Measurements from ENCODE around the gene TPPP3. TPM values are rescaled to one million over a fixed set of nuclear protein-coding genes. Genes with fewer than 3 reads are reported as not detected.
"Not testable (repeated sequence)": the region's sequence is repeated elsewhere in the genome, so short reads cannot be mapped to it uniquely, and the experiment has no call there.

TPPP3 gene
- total RNA-seq, 2 donors from 2014 or later = 0.64 to 0.73 TPM

DNA sequence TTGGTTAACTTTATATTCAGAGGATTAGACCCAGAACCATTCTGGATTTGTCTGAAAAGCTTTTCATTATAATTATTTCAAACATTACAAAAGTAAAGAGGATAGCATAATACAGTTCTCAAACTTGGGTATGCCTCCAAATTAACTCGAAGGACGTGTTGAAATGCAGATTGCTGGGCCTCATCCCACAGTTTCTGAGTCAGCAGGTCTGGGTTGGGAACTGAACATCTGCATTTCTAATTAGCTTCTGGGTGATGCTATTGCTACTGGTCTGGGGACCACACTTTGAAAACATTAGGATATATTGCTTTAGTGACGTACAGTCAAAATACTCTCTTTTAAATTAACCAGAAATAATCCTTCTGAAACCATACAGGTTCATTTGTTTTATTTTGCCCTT lies 10.0 kb downstream of the TPPP3 start:
- no peak for TF ChIP-seq CTCF (conservative IDR thresholded peaks at IDR 0.05)
- H3K27ac Mint-ChIP-seq = no peak overlapping the region
- 87 to 88% methylated on average over 2 to 3 of the region's 3 CpGs for WGBS, 2 experiments (ENCODE audit: insufficient coverage in 1 of 2, insufficient read length in 1 of 2)
- H3K9me3 ChIP-seq (ENCODE audit: control insufficient read depth, low read length) = no peaks in the 10 kb centered on the region
- peaks cover 23% of the 10 kb centered on the region for H3K27me3 Mint-ChIP-seq (ENCODE audit: insufficient read depth)
- no peak overlapping the region for H3K4me3 ChIP-seq (ENCODE audit: low read length)
- no peaks in the 10 kb centered on the region for H3K4me1 ChIP-seq (ENCODE audit: control insufficient read depth, insufficient read depth, low read length)
- no peaks in the 10 kb centered on the region for H3K36me3 Mint-ChIP-seq (ENCODE audit: low read depth)
- no peaks in the 10 kb centered on the region for H3K9me3 Mint-ChIP-seq
- H3K36me3 ChIP-seq (ENCODE audit: control insufficient read depth, insufficient read depth, low read length) = no peaks in the 10 kb centered on the region
- H3K4me1 Mint-ChIP-seq = no peaks in the 10 kb centered on the region
- H3K27ac ChIP-seq (ENCODE audit: low read depth, low read length) = no peak overlapping the region
- H3K27me3 ChIP-seq (ENCODE audit: control insufficient read depth, insufficient read depth, low read length, poor library complexity, severe bottlenecking) = no peaks in the 10 kb centered on the region
- no peak for DNase-seq
- H3K4me3 Mint-ChIP-seq = no peak overlapping the region
- H3K9ac ChIP-seq (ENCODE audit: extremely low read depth, low read length, poor library complexity, severe bottlenecking) = no peak overlapping the region

GRCh38 chr16:67378642-67379041 lies 14.7 kb downstream of the TPPP3 start:
- Mint-ChIP-seq H3K9me3 (no peaks in the 10 kb centered on the region), H3K27ac (no peak overlapping the region), H3K4me1 (no peaks in the 10 kb centered on the region), H3K27me3 (ENCODE audit: insufficient read depth) (peaks cover 20% of the 10 kb centered on the region), H3K4me3 (no peak overlapping the region), H3K36me3 (ENCODE audit: low read depth) (no peaks in the 10 kb centered on the region)
- H3K36me3 ChIP-seq (ENCODE audit: control insufficient read depth, insufficient read depth, low read length) = no peaks in the 10 kb centered on the region
- 92% methylated on average over 1 of the region's 1 CpG for WGBS, 2 experiments (ENCODE audit: insufficient coverage in 1 of 2, insufficient read length in 1 of 2)
- H3K4me3 ChIP-seq (ENCODE audit: low read length) = no peak overlapping the region
- no peak for TF ChIP-seq CTCF (conservative IDR thresholded peaks at IDR 0.05)
- no peaks in the 10 kb centered on the region for H3K27me3 ChIP-seq (ENCODE audit: control insufficient read depth, insufficient read depth, low read length, poor library complexity, severe bottlenecking)
- H3K4me1 ChIP-seq (ENCODE audit: control insufficient read depth, insufficient read depth, low read length) = no peaks in the 10 kb centered on the region
- H3K27ac ChIP-seq (ENCODE audit: low read depth, low read length) = no peak overlapping the region
- DNase-seq = no peak
- H3K9me3 ChIP-seq (ENCODE audit: control insufficient read depth, low read length) = no peaks in the 10 kb centered on the region
- no peak overlapping the region for H3K9ac ChIP-seq (ENCODE audit: extremely low read depth, low read length, poor library complexity, severe bottlenecking)

- H3K4me3 Mint-ChIP-seq; H3K9me3 ChIP-seq (ENCODE audit: control insufficient read depth, low read length); H3K27ac Mint-ChIP-seq; DNase-seq; H3K27me3 ChIP-seq (ENCODE audit: control insufficient read depth, insufficient read depth, low read length, poor library complexity, severe bottlenecking); H3K4me1 ChIP-seq (ENCODE audit: control insufficient read depth, insufficient read depth, low read length); H3K4me3 ChIP-seq (ENCODE audit: low read length); H3K4me1 Mint-ChIP-seq; H3K36me3 Mint-ChIP-seq (ENCODE audit: low read depth); H3K9ac ChIP-seq (ENCODE audit: extremely low read depth, low read length, poor library complexity, severe bottlenecking); H3K9me3 Mint-ChIP-seq; H3K36me3 ChIP-seq (ENCODE audit: control insufficient read depth, insufficient read depth, low read length); H3K27ac ChIP-seq (ENCODE audit: low read depth, low read length): not testable (repeated sequence)
- WGBS, 2 experiments (ENCODE audit: insufficient coverage in 1 of 2, insufficient read length in 1 of 2) = 93 to 95% methylated on average over 8 to 9 of the region's 11 CpGs
- peaks cover 15% of the 10 kb centered on the region for H3K27me3 Mint-ChIP-seq (ENCODE audit: insufficient read depth)
These were observed 17.3 kb downstream of the TPPP3 start for GRCh38 chr16:67376012-67376411.

DNA sequence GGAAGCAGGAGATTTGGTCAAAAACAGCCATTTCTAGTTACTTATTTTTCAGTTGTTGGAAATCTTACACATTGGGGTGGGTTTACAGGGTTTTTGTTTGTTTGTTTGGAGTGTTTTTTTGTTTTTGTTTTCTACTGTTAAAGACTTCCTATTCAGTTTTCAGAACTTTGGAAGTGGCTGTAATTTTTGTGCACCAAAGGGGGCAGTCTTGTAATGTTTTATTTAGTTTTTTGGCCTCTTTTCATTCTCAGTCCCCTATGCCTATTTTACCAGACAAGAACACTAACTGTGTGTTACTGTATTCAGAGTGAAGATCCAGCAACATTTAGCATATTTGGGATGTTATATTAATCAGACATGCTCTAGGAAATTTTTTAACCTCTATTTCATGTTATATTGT lies 20.6 kb downstream of the TPPP3 start:
- TF ChIP-seq CTCF (conservative IDR thresholded peaks at IDR 0.05) = peak; percentile 67
- Mint-ChIP-seq H3K27me3 (ENCODE audit: insufficient read depth) (peaks cover 8% of the 10 kb centered on the region), H3K27ac (no peak overlapping the region), H3K9me3 (no peaks in the 10 kb centered on the region), H3K4me3 (no peak overlapping the region), H3K4me1 (no peaks in the 10 kb centered on the region), H3K36me3 (ENCODE audit: low read depth) (no peaks in the 10 kb centered on the region)
- Histone ChIP-seq H3K9me3 (ENCODE audit: control insufficient read depth, low read length) (no peaks in the 10 kb centered on the region), H3K4me3 (ENCODE audit: low read length) (no peak overlapping the region), H3K27ac (ENCODE audit: low read depth, low read length) (no peak overlapping the region), H3K4me1 (ENCODE audit: control insufficient read depth, insufficient read depth, low read length) (no peaks in the 10 kb centered on the region), H3K36me3 (ENCODE audit: control insufficient read depth, insufficient read depth, low read length) (no peaks in the 10 kb centered on the region), H3K9ac (ENCODE audit: extremely low read depth, low read length, poor library complexity, severe bottlenecking) (no peak overlapping the region), H3K27me3 (ENCODE audit: control insufficient read depth, insufficient read depth, low read length, poor library complexity, severe bottlenecking) (peaks cover 22% of the 10 kb centered on the region)
- no peak for DNase-seq

Data from endodermal cell (in vitro differentiated cells).